Spleen (tissue), 11 donors: ENCODE results near the gene ARR3. TPM values are rescaled to one million over a fixed set of nuclear protein-coding genes. Genes with fewer than 3 reads are reported as not detected.

Experiments used
- DNase-seq: peaks from one replicate; pipeline ENCODE4 v3.0.0-alpha.2; 2020
- H3K27ac ChIP-seq, 8 donors: fragments of 200-600 bp; sonication (generic) in 7 of 8; 1 replicate in 4 of 8; 2 replicates in 4 of 8; pipeline versions ENCODE4 v1.5.0 to v1.8.0; 2016 to 2021; ENCODE audit warnings: inconsistent platforms in 4 of 8, mild to moderate bottlenecking in 4 of 8, moderate library complexity in 1 of 8
- H3K27me3 ChIP-seq, 7 donors: fragments of 200-600 bp; sonication (generic) in 6 of 7; replicated peaks in 1 of 7; 1 replicate in 4 of 7; 2 replicates in 3 of 7; pipeline versions ENCODE4 v1.5.0 to v1.8.0; 2016 to 2021; ENCODE audit warnings: inconsistent platforms in 3 of 7, mild to moderate bottlenecking in 1 of 7
- H3K36me3 ChIP-seq, 6 donors: fragments of 200-600 bp; sonication (generic) in 5 of 6; 1 replicate in 4 of 6; 2 replicates in 2 of 6; pipeline versions ENCODE4 v1.5.0 to v1.8.0; 2016 to 2021; ENCODE audit warnings: inconsistent platforms in 2 of 6
- H3K4me1 ChIP-seq, 6 donors: fragments of 200-600 bp; sonication (generic) in 5 of 6; 1 replicate in 3 of 6; 2 replicates in 3 of 6; pipeline versions ENCODE4 v1.5.0 to v1.8.0; 2016 to 2021; ENCODE audit warnings: inconsistent platforms in 3 of 6
- H3K4me3 ChIP-seq, 8 donors: fragments of 200-600 bp; sonication (generic) in 7 of 8; 1 replicate in 4 of 8; 2 replicates in 4 of 8; pipeline versions ENCODE4 v1.5.0 to v1.8.0; 2016 to 2021; ENCODE audit warnings: inconsistent platforms in 4 of 8, mild to moderate bottlenecking in 4 of 8, moderate library complexity in 2 of 8
- H3K9me3 ChIP-seq, 8 donors: fragments of 200-600 bp; sonication (generic) in 7 of 8; 1 replicate in 4 of 8; 2 replicates in 4 of 8; pipeline versions ENCODE4 v1.5.0 to v1.8.0; 2016 to 2021; ENCODE audit warnings: inconsistent platforms in 4 of 8
- CTCF ChIP-seq, 11 experiments: fragments of 200-600 bp in 7 of 11; fragments of 450-650 bp in 4 of 11; sonication (generic) in 4 of 11; IDR thresholded peaks in 8 of 11; conservative IDR thresholded peaks in 3 of 11; 1 replicate in 7 of 11; 2 replicates in 4 of 11; pipeline versions ENCODE4 v1.4.0 to v1.8.0; 2016 to 2021; ENCODE audit warnings: antibody characterized with exemption in 11 of 11, inconsistent platforms in 4 of 11, mild to moderate bottlenecking in 1 of 11
- POLR2A ChIP-seq, 3 donors: fragments of 450-650 bp; IDR thresholded peaks; one replicate each; pipeline ENCODE4 v1.5.1; 2017; ENCODE audit warnings: antibody characterized with exemption in 3 of 3, mild to moderate bottlenecking in 1 of 3
- POLR2AphosphoS5 ChIP-seq, 3 donors: sonication (generic); formaldehyde crosslinking; IDR thresholded peaks; one replicate each; pipeline ENCODE4 v1.5.1; 2017; ENCODE audit warnings: antibody characterized with exemption in 3 of 3
- WGBS, 5 donors: extraction: QIAGEN DNeasy Blood & Tissue Kit in 3 of 5; methylation state at CpG; one replicate each; pipeline versions ENCODE4 v1.1.5 to v1.1.7; 2013 to 2018; 5-methylcytosine and 5-hydroxymethylcytosine counted together
- intact Hi-C: fragments of 100-400 bp; cut with DNase I; formaldehyde crosslinking; loops from one replicate; pipeline ENCODE4 v1.15.0; 2023; ENCODE audit warnings: low total_unique reads
- polyA plus RNA-seq, 3 donors: library from polyadenylated mRNA; stranded (reverse); fragments of 200-250 nt; gene quantifications; one replicate each; pipeline ENCODE4 v1.2.1, GENCODE V29; 2013
- total RNA-seq, 7 donors: library from RNA; depleted of rRNA in 3 of 7; stranded (reverse); fragments of >200 nt in 3 of 7; fragmentation: NEBNext Ultra II Directional in 4 of 7; extraction: Animal tissue kit (Norgen Biotek cat#: 25700) in 4 of 7; gene quantifications; one replicate each; pipeline versions ENCODE4 v1.1.0 to v1.2.1, GENCODE V29; 2016 to 2021
- donor health status: healthy with polysubstance abuse.
- donor health status: DM: no; HTN: no; CAD: no; lungs with moderate emphysema.
- donor health status: DM: no; HTN: no; CAD: no.
- donor health status: Bipolar disorder and iron deficiency.
- donor health status: healthy.
- donor health status: DM: no; HTN: no; CAD: no.
- donor health status: DM: yes; HTN: yes; CAD: no.

The ARR3 gene
- total and polyA plus RNA-seq, 10 donors = not detected

GRCh38 chrX:70244881-70245280 lies 23.3 kb upstream of the ARR3 start:
- H3K27ac ChIP-seq = no peak overlapping the region
- no peaks in the 10 kb centered on the region for H3K4me1 ChIP-seq
- no peaks in the 10 kb centered on the region for H3K36me3 ChIP-seq
- no peak overlapping the region for H3K4me3 ChIP-seq
- DNase-seq = no peak
- intact Hi-C loops = no loop called here
- WGBS, 5 donors = 71 to 94% (median 88%) methylated on average over 6 of the region's 6 CpGs
- TF ChIP-seq CTCF (IDR thresholded peaks at IDR 0.05 in 8 of 11, conservative IDR thresholded peaks at IDR 0.05 in 3 of 11) (no peak), POLR2A (IDR thresholded peaks at IDR 0.05) (no peak), POLR2AphosphoS5 (IDR thresholded peaks at IDR 0.05) (no peak)
- no peaks in the 10 kb centered on the region for H3K27me3 ChIP-seq
- no peaks in the 10 kb centered on the region for H3K9me3 ChIP-seq

- intact Hi-C loops = no loop called here
- H3K4me3 ChIP-seq = no peak overlapping the region
- no peaks in the 10 kb centered on the region for H3K36me3 ChIP-seq
- WGBS, 5 donors = 90 to 100% (median 96%) methylated on average over 2 of the region's 2 CpGs
- H3K4me1 ChIP-seq = no peaks in the 10 kb centered on the region
- no peaks in the 10 kb centered on the region for H3K27me3 ChIP-seq
- no peaks in the 10 kb centered on the region for H3K9me3 ChIP-seq
- TF ChIP-seq POLR2AphosphoS5 (IDR thresholded peaks at IDR 0.05) (no peak), CTCF (IDR thresholded peaks at IDR 0.05 in 8 of 11, conservative IDR thresholded peaks at IDR 0.05 in 3 of 11) (no peak), POLR2A (IDR thresholded peaks at IDR 0.05) (no peak)
- no peak overlapping the region for H3K27ac ChIP-seq
- no peak for DNase-seq
Observed at GRCh38 chrX:70247252-70247651, 20.9 kb upstream of the ARR3 start.

GRCh38 chrX:70252491-70252890 lies 15.6 kb upstream of the ARR3 start:
- Histone ChIP-seq H3K4me1 (no peaks in the 10 kb centered on the region), H3K36me3 (no peaks in the 10 kb centered on the region), H3K9me3 (no peaks in the 10 kb centered on the region), H3K4me3 (no peak overlapping the region), H3K27ac (no peak overlapping the region), H3K27me3 (no peaks in the 10 kb centered on the region)
- intact Hi-C loops = no loop called here
- DNase-seq = no peak
- 42 to 73% (median 65%) methylated on average over 2 of the region's 2 CpGs for WGBS, 5 donors
- TF ChIP-seq CTCF (IDR thresholded peaks at IDR 0.05 in 8 of 11, conservative IDR thresholded peaks at IDR 0.05 in 3 of 11) = no peak

- Histone ChIP-seq H3K4me1 (no peaks in the 10 kb centered on the region), H3K36me3 (no peaks in the 10 kb centered on the region), H3K9me3 (no peaks in the 10 kb centered on the region), H3K27ac (no peak overlapping the region), H3K27me3 (no peaks in the 10 kb centered on the region), H3K4me3 (no peak overlapping the region)
- WGBS, 5 donors = 57 to 78% (median 67%) methylated on average over 3 of the region's 3 CpGs
- intact Hi-C loops = no loop called here
- DNase-seq = no peak
- TF ChIP-seq POLR2A (IDR thresholded peaks at IDR 0.05) = no peak
- no peak for TF ChIP-seq CTCF (IDR thresholded peaks at IDR 0.05 in 8 of 11, conservative IDR thresholded peaks at IDR 0.05 in 3 of 11)
- no peak for TF ChIP-seq POLR2AphosphoS5 (IDR thresholded peaks at IDR 0.05)
Observed at GRCh38 chrX:70253377-70254062, 14.6 kb upstream of the ARR3 start.
